Measurements from ENCODE around the gene TAT.

Gene TAT

DNA sequence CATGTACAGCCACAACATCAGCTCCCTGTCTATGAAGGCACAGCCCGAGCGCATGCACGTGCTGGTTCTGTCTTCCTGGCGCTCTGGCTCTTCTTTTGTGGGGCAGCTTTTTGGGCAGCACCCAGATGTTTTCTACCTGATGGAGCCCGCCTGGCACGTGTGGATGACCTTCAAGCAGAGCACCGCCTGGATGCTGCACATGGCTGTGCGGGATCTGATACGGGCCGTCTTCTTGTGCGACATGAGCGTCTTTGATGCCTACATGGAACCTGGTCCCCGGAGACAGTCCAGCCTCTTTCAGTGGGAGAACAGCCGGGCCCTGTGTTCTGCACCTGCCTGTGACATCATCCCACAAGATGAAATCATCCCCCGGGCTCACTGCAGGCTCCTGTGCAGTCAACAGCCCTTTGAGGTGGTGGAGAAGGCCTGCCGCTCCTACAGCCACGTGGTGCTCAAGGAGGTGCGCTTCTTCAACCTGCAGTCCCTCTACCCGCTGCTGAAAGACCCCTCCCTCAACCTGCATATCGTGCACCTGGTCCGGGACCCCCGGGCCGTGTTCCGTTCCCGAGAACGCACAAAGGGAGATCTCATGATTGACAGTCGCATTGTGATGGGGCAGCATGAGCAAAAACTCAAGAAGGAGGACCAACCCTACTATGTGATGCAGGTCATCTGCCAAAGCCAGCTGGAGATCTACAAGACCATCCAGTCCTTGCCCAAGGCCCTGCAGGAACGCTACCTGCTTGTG lies 40.0 kb downstream of the TAT start:
- DNase-seq, result no peak

DNA sequence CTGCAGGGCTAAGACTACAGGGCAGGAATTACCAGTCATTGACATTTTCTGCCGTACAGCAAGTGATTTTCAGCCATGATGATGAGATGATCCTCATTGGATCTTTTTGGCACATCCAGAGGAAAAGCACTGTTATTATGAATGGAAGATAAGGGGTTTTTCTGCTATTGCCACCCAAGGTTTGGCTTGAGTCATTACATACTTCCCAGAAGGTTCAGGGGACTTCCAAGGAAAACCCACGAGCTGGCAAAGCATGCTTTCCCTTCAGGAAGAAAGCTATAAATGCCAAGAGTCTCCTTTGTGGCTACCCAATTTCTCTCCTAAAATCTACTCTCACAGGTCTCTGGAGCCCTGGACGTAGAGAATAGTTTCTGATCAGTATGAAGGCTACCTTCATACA lies 44.5 kb downstream of the TAT start:
- DNase-seq, result no peak

DNA sequence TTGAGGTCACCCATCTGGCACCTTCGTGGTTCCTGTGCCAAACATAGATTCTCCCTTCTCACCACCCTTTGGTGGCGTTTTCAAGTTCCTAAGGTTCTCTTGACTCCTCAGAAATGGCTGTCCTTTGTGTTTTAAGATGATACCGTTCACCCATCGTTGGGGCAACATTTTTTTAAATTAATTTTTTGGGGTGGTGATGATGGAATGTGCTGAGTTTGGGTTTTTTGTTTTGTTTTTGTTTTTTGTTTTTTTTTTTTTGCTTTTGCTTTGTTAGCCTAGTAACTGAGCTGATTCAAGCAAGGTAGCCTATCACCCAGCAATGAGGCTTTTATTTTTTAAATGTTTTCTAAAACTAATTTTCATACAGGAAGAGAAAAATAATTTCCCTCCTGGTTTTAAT lies 48.0 kb downstream of the TAT start:
- no peak for DNase-seq

DNA sequence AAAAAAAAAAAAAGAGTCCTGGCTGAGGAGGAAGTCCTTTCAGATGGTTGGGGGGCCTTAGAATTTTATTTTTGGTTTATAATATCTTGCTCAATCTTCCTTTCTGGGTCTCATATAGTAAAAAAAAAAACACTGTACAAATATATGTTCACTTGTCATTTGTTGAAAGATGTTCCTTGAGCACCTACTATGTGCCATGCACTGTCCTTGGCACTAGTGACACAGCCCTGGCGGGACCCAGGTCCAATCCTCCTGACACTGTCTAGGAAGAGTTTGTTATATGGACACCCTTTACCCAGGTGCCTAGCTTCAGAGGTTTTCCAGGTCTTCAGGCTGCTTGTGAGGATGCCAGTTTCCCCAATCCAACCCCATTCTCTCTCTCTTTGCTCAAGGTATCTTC lies 48.6 kb downstream of the TAT start:
- no peak for DNase-seq

DNA sequence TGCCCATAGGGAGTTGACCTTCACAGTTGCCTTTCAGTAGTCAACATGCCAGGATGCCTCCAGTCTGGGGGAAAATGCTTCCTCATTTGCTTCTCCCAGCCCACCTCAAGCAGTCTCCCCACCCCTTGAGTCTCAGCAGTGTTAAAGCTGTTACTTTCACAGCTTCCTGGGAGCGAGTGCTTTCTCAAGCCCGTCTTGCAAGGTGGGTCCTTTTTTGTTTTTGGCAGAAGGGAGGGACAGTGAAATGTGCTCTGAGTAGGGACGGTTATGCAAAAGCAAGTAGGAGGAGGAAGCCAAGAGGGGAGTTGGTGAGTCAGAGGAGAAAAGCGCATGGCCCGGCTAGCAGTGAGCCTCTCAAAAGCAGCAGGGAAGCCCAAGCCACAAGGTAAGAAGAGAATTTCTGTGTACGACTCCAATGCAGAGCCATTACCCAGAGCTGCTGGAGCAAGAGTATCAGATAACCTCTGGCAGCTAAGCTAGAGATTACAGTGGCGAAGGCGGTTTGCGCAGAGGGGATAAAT lies 50.7 kb downstream of the TAT start, which contains the start of gene CHST4:
Gene CHST4, plus strand, starts transcription at position 316 of the 521 bp plus-strand sequence. CDS start 10,252 bp downstream, outside the sequence.
- DNase-seq, result no peak

DNA sequence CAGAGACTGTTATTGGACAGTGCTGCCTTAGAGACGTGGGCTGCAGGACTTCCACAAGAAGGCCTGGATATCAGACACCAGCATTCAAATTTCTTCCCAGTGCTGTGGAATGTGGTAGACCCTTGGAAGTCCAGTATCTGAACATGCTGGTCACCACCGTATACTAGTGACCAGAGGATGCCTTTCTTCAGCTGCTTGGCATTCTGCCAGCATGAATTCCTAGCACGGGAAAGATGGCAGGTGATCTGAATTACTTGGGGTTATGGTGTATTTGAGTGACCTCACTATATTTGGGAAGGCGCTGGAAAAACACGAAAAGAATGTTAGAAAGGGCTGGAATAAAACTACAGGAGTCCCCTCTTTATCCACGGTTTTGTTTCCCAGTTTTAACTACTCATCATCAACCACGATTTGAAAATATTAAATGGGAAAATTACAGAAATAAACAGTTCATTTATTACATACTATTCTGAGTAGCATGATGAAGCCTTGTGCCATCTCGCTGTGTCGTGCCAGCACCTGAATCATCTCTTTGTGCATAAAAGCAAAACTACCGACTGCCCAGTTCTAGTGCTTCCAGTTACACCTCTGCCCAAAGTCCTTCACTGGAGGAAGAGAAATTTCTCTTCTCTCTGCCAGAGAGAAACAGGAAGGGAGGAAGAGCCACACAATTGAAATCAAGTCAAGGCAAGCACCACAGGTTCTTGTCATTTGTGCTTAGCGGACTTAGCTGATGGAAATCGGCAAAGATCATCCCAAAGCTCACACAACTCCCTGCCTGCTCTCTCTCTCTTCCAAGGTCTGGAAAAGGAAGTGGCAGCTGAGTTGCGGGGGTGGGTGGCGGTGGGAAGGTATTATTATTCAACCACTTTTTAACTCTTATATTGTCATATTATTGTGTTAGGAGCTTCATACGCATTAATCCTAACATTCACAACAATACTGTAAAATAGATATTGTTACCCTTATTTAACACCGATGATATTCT lies 52.0 kb downstream of the TAT start:
- no peak for DNase-seq

DNA sequence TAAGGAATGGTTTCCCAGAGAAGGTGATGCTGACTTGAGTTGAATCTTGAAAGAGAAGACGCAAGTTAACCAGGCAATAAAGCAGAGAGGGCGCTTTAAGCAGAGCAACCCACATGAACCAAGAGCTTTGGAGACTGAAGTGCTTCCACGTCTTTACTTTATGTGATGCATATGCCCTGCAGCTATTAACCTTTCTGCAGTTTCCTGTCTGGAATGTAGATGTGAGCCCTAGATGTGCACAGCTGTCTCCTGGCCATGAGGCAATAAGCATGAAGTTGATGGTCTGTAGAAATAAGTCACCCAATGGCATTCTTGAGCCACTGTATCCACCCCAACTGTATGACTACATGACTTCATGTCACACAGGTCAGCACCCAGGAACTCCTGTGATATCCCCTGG lies 56.3 kb downstream of the TAT start:
- DNase-seq, result no peak
